Upper lobe of left lung (tissue), 4 donors: Measurements from ENCODE around the gene CCDC120.

ENCODE experiments used
- CTCF ChIP-seq, 6 experiments: fragments of 450-650 bp in 4 of 6; fragments of 200-600 bp in 2 of 6; sonication (generic) in 2 of 6; IDR thresholded peaks; one replicate each; pipeline ENCODE4 v1.5.1; 2016 to 2019; ENCODE audit warnings: antibody characterized with exemption in 6 of 6
- EP300 ChIP-seq, 4 donors: sonication (generic); formaldehyde crosslinking; IDR thresholded peaks; one replicate each; pipeline ENCODE4 v1.5.1; 2017; ENCODE audit warnings: antibody characterized with exemption in 4 of 4, control low read depth in 2 of 4
- POLR2A ChIP-seq, 4 donors: fragments of 450-650 bp; IDR thresholded peaks; one replicate each; pipeline ENCODE4 v1.5.1; 2016 to 2017; ENCODE audit warnings: antibody characterized with exemption in 4 of 4, mild to moderate bottlenecking in 2 of 4
- POLR2AphosphoS5 ChIP-seq, 2 donors: sonication (generic); formaldehyde crosslinking; IDR thresholded peaks; one replicate each; pipeline ENCODE4 v1.5.1; 2017; ENCODE audit warnings: antibody characterized with exemption in 2 of 2

- TF ChIP-seq CTCF (IDR thresholded peaks at IDR 0.05) = no peak
- no peak for TF ChIP-seq POLR2AphosphoS5 (IDR thresholded peaks at IDR 0.05)
- TF ChIP-seq EP300 (IDR thresholded peaks at IDR 0.05) = no peak
- TF ChIP-seq POLR2A (IDR thresholded peaks at IDR 0.05) = no peak
These were observed 51.6 kb downstream of the CCDC120 start for GRCh38 chrX:49110417-49110816.
